OCI-LY1 (cell line): ENCODE data around the gene CBLB.

Experiments used
- EZH2 ChIP-seq: fragments of 200-600 bp; sonication (generic), shearing (Covaris generic); IDR thresholded peaks from 2 replicates; pipeline ENCODE4 v1.8.0; 2017; ENCODE audit warnings: borderline replicate concordance, mixed run types, mild to moderate bottlenecking, antibody characterized with exemption, low read length, moderate library complexity, mixed read lengths
- TF ChIP-seq, protein P1 (sequence below): fragments of 200-600 bp; sonication (generic), shearing (Covaris generic); IDR thresholded peaks from 2 replicates; pipeline ENCODE4 v1.5.1; 2017; ENCODE audit warnings: mild to moderate bottlenecking, antibody characterized with exemption, low read length, moderate library complexity, mixed read lengths

DNA sequence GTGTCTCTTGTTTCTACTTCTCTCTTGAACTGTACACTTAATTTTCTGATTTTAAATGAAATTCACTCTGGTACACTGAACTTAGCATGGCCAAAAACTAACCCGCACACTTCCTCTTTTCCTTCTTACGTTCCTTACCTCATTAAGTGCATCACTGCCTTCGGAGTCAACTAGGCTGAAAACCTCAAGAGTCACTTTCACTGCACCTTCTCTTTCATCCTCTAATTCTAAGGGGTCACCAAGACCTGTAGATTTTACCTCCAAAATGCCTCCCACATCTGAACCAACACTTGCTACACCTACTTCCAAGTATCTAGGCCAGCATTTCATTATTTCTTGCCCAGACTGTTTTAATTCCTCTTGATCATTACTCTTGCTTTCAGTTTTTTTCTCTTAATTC is 6.6 kb downstream of the CBLB start:
- TF ChIP-seq EZH2 = no peak
- TF ChIP-seq, protein P1, sequence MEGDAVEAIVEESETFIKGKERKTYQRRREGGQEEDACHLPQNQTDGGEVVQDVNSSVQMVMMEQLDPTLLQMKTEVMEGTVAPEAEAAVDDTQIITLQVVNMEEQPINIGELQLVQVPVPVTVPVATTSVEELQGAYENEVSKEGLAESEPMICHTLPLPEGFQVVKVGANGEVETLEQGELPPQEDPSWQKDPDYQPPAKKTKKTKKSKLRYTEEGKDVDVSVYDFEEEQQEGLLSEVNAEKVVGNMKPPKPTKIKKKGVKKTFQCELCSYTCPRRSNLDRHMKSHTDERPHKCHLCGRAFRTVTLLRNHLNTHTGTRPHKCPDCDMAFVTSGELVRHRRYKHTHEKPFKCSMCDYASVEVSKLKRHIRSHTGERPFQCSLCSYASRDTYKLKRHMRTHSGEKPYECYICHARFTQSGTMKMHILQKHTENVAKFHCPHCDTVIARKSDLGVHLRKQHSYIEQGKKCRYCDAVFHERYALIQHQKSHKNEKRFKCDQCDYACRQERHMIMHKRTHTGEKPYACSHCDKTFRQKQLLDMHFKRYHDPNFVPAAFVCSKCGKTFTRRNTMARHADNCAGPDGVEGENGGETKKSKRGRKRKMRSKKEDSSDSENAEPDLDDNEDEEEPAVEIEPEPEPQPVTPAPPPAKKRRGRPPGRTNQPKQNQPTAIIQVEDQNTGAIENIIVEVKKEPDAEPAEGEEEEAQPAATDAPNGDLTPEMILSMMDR = no peak
